H1 (cell line): Measurements from ENCODE around the gene CCAR1. TPM values are rescaled to one million over a fixed set of nuclear protein-coding genes. Genes with fewer than 3 reads are reported as not detected.

ENCODE experiments used
- BACH1 ChIP-seq: IDR thresholded peaks from 2 replicates; pipeline ENCODE4 v1.6.1; 2012; ENCODE audit warnings: low read length, improper control_type of control experiment
- BRCA1 ChIP-seq: IDR thresholded peaks from 2 replicates; pipeline ENCODE4 v1.6.1; 2012; ENCODE audit warnings: low read depth, low read length, improper control_type of control experiment
- CBX8 ChIP-seq: fragments of 300-800, 300-1000 bp; sonication (generic); IDR thresholded peaks from 2 replicates; pipeline ENCODE4 v1.7.1; 2016; ENCODE audit warnings: low read depth, low read length, borderline replicate concordance
- CHD1 ChIP-seq: IDR thresholded peaks from 2 replicates; pipeline ENCODE4 v1.6.1; 2012; ENCODE audit warnings: low read depth, low read length, improper control_type of control experiment
- SIX5 ChIP-seq: IDR thresholded peaks from 2 replicates; pipeline ENCODE4 v1.6.1; 2011; ENCODE audit warnings: mild to moderate bottlenecking, low read depth, low read length
- YY1 ChIP-seq: IDR thresholded peaks from 2 replicates; pipeline ENCODE4 v1.6.1; 2011; ENCODE audit warnings: low read depth, mild to moderate bottlenecking, low read length
- polyA plus RNA-seq, 7 experiments: library from polyadenylated mRNA; depleted of rRNA in 3 of 7; stranded (reverse) in 5 of 7; unstranded in 2 of 7; fragments of >200 nt in 5 of 7; fragments of 200-250 nt in 2 of 7; gene quantifications; 1 replicate in 5 of 7; 2 replicates in 1 of 7; 4 replicates in 1 of 7; pipeline versions ENCODE4 v1.2.1 to v1.2.3, GENCODE V29; 2011 to 2013; ENCODE audit warnings: missing spikeins in 2 of 7, mixed read lengths in 2 of 7
- total RNA-seq: library from RNA; stranded (reverse); fragmentation: NEBNext Ultra II Directional; extraction: Animal tissue kit (Norgen Biotek cat#: 25700); gene quantifications from 2 replicates; pipeline ENCODE4 v1.2.1, GENCODE V29; 2021

Gene CCAR1
- total and polyA plus RNA-seq, 2 of the 8 experiments (the other 6 are each of a cell fraction or from before 2014, with no cell fraction given) = 91.6 to 111 TPM

DNA sequence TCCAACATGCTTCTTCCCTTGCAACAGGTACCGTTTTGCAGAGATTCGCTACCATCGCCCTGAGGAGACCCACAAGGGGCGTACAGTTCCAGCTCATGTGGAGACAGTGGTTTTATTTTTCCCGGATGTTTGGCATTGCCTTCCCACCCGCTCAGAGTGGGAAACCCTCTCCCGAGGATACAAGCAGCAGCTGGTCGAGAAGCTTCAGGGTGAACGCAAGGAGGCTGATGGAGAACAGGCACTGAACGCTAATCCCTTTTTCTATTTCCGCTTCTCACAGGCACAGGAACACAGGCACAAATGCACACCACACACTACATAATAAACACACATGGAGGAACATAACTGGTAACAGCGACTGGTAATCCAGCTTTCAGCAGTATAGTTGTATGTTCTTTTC lies 35.2 kb downstream of the CCAR1 start (continued):
- no peak for TF ChIP-seq BACH1
- TF ChIP-seq BRCA1 = no peak
- TF ChIP-seq CHD1 = no peak
- TF ChIP-seq SIX5 = no peak
- no peak for TF ChIP-seq YY1
- no peak for TF ChIP-seq CBX8
